Jurkat, Clone E6-1 (cell line): Measurements from ENCODE around the gene HINT3.
"Not testable (repeated sequence)": the region's sequence is repeated elsewhere in the genome, so short reads cannot be mapped to it uniquely, and the experiment has no call there.

ENCODE experiments used
- DNase-seq: peaks from one replicate; pipeline ENCODE4 v3.0.0-alpha.2; 2011; ENCODE audit warnings: low read depth, low spot score
- H3K4me3 ChIP-seq: 2 replicates; pipeline ENCODE4 v1.5.1; 2011; ENCODE audit warnings: mild to moderate bottlenecking, low read length, control low read depth, moderate library complexity

Gene HINT3

GRCh38 chr6:125935520-125935919, 21.1 kb upstream of the HINT3 start:
- not testable (repeated sequence) for DNase-seq, H3K4me3 ChIP-seq

DNA sequence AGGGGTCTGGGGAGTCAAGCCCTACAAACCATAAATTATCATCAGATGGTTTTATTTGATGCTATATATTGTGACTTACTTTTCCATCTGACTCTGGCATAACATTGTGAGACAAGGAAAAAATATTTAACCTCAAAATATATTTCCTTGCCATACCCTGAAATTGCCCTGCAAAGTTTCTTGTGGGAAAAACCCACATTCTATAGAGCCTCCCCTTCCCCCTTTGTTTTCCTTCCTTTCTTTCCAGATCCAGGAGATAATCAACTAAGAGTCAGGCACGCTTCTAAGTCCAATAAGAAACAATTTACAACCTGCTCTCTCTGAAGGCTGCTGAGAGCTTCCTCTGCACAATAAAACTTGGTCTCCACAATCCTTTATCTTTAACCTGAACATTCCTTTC, 17.5 kb upstream of the HINT3 start:
- H3K4me3 ChIP-seq = no peak overlapping the region
- no peak for DNase-seq

GRCh38 chr6:125939791-125940190, 16.8 kb upstream of the HINT3 start:
- no peak for DNase-seq

DNA sequence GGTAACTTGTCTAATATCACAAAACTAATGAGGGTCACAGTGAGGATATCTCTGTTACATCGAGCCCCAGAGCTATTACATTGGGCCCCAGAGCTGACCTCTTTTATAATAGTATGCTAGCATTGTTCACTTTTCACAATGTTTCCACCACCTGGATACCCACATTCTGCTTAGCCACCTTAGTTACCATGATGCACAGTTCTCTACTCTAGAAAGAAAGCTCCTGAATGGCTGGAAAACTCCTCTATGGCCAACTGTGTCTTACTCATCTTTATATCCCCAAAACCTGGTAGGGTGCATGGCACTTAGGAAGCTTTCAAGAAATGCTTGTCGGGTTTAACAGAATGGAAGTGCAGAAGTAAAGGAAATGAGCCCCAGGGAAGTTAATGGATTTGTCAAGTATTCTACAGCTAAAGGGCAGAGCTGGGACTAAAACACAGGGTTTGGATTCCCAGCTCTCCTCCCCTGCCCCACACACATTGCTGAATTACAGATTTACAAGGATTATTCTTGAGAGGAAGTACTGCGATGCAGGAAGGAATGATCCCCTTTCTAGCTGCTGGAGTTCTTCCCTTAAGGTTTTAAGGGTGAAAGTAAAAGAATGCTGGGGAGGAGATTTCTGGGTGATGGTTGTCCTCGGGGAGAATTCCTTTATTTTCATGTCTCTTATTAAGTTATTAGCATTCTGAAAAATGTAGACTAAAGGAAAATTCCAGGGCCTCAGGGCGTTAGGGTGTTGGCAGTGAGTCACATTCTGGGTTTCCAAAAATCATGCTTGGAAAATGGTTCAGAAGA, 16.1 kb upstream of the HINT3 start:
- H3K4me3 ChIP-seq = no peak overlapping the region
- no peak for DNase-seq

More at GRCh38 chr6:125939791-125940190, 16.8 kb upstream of the HINT3 start:
- no peak overlapping the region for H3K4me3 ChIP-seq

- H3K4me3 ChIP-seq = no peak overlapping the region
- DNase-seq = no peak
Measured at GRCh38 chr6:125942672-125943527, 13.7 kb upstream of the HINT3 start.

GRCh38 chr6:125943528-125944433, 12.8 kb upstream of the HINT3 start:
- no peak overlapping the region for H3K4me3 ChIP-seq
- no peak for DNase-seq

- no peak overlapping the region for H3K4me3 ChIP-seq
- no peak for DNase-seq
Measured at GRCh38 chr6:125944434-125944816, 12.1 kb upstream of the HINT3 start.

GRCh38 chr6:125944896-125945295, 11.7 kb upstream of the HINT3 start:
- no peak for DNase-seq

GRCh38 chr6:125945378-125946141, 11.0 kb upstream of the HINT3 start:
- no peak for DNase-seq
- no peak overlapping the region for H3K4me3 ChIP-seq

More at GRCh38 chr6:125944896-125945295, 11.7 kb upstream of the HINT3 start:
- H3K4me3 ChIP-seq = no peak overlapping the region

GRCh38 chr6:125947615-125948014, 9.0 kb upstream of the HINT3 start:
- H3K4me3 ChIP-seq = no peak overlapping the region

GRCh38 chr6:125948455-125948854, 8.1 kb upstream of the HINT3 start:
- no peak overlapping the region for H3K4me3 ChIP-seq
- no peak for DNase-seq

More at GRCh38 chr6:125947615-125948014, 9.0 kb upstream of the HINT3 start:
- no peak for DNase-seq

GRCh38 chr6:125949069-125949468, 7.5 kb upstream of the HINT3 start:
- no peak for DNase-seq
- no peak overlapping the region for H3K4me3 ChIP-seq

DNA sequence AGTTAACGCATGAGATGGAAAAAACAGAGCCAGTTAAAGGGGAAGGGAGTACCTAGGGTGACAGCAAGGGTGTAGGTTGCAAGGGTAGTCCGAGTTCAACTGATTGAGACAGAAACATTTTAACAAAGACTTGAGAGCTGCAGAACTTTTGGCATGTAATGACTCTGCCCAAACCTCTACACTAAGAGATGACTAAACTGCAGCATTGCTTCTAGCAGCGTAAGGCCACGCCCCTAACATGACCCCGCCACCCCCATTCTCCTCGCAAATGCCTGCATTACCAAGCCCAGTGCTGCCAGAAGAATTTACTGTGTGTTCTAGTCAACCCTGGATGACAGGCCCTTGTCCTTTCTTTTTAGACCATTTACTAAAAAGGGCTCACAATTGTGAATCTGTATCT, 6.3 kb upstream of the HINT3 start:
- H3K4me3 ChIP-seq = no peak overlapping the region
- DNase-seq = no peak

DNA sequence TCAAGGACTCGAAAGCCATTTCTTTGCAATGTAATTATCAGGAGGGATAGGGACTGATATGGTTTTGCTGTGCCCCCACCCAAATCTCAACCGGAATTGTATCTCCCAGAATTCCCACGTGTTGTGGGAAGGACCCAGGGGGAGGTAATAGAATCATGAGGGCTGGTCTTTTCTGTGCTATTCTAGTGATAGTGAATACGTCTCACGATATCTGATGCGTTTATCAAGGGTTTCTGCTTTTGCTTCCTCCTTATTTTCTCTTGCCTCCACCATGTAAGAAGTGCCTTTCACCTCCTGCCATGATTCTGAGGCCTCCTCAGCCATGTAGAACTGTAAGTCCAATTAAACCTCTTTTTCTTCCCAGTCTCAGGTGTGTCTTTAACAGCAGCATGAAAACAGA, 5.9 kb upstream of the HINT3 start:
- H3K4me3 ChIP-seq, DNase-seq: not testable (repeated sequence)

DNA sequence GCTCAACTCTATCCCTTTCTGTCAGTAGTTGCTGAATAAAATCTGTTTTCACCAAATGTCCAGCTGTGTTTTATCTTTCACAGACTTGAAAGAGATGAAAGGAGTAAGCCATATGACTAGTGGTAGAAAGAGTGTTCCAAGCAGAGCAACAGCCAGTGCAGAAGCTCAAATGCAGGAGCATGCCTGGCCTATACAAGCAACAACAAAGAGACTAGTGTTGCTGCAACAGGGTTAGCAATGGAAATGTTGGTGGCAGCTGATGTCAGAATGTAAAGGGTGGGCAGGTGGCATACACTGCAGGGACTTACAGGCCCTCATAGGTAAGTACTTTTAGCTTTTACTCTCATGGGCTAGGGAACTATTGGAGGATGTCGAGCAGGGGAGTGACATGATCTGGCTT, 5.2 kb upstream of the HINT3 start:
- DNase-seq = no peak
- no peak overlapping the region for H3K4me3 ChIP-seq

DNA sequence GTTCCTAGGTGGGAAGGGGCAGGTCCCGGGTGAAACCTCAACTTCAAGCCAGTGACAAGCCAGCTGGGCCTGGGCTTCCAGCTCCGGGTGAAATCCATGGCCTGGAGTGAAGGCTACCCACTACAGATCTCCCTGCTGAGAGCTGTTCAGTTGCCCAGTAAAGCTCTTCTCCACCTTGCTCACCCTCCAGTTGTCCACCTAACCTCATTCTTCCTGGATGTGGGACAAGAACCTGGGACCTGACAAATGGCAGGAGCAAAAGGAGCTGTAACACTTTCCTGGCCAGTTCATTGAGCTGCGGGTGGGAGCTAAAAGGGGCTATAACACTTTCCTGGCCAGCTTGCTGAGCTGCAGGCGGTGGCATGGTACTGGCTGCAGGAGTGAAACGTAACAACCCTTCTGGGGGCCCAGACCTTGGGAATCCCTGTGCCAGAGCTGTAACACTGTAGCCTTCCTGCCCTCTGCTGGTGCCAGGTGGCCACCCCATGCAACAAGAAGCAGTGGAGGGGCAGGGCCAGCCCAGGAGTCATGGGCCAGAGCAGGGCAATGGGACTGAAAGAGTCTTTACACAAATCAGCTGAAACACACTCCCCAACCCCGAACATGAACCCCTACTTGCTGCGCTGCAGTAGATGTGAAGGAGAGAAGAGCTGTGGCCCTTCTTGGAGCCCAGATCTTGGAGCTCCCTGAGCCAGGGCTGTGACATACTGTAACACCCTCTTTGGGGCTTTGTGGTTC, 3.6 kb upstream of the HINT3 start:
- no peak overlapping the region for H3K4me3 ChIP-seq
- peak; percentile 26 for DNase-seq

DNA sequence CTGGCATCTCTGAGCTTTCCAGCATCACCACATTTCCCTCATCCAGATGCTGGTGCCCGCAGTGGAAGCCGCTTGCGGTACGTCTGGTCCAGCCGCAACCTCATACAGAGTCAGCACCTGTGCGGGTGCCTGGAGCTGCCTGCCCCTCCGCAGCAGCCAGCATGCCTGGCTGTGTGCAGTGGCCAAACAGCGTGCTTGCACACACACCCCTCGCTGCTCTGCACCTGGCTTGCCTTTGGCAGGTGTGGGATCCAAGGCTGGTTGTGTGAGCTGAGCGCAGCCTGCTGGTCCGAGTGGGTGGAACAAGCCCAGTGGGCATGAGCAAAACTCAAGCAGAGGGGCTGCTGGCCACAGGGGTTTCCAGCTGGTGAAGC, 3.1 kb upstream of the HINT3 start:
- H3K4me3 ChIP-seq = no peak overlapping the region
- peak; percentile 41 for DNase-seq

DNA sequence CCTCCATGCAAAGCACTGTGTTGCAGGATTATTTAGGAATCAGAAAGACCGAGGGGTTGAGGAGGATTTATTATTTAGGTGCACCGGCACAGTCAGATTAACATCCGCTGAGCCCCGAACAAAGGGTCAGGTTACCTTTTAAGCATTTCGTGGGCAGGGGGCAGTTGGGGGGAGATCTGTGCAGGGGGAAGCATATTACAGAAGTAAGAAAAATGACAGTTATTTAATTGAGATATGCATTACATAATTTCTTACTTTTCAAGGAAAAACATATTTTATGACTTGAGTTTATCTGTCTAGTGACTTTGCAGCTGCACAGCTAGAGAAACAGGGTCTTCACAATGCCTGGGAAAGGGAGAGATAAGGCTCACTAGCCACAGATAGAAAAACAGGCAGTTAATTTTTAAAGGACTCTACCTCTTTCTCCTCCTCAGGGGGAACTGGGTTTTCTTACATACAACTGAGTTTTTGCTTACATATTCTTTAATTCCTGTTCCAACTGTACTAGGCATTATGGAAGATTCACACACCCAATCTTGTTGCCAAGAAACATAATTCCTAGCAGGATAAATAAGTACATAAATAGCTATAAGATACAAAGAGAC, 1.7 kb upstream of the HINT3 start:
- no peak for DNase-seq
- H3K4me3 ChIP-seq = no peak overlapping the region
